Measurements from ENCODE around the gene FAM53C.
"Not testable (repeated sequence)": the region's sequence is repeated elsewhere in the genome, so short reads cannot be mapped to it uniquely, and the experiment has no call there.

FAM53C gene

GRCh38 chr5:138351056-138351455, 13.0 kb downstream of the FAM53C start:
- DNase-seq (ENCODE audit: low read depth in 2 of 2), result no peak

DNA sequence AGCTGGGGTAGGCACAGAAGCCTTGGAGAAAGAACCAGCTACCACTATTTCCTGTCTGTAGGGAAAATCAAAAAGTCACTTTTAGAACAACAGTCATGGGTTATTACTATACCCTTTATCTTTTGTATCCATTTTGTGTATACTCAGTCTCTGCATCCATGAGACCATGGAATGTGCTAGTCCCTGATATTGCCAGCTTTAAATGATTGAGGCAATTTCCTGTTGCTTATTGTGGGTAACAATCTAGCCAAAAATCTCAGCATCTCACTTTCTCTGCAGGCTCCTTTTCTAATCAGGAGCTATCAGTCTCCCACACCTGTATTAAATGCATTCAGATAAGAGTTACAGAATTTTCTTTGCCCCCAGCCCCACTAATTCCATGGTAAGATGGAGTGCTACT, 13.5 kb downstream of the FAM53C start:
- DNase-seq (ENCODE audit: low read depth in 2 of 2), result no peak

- DNase-seq (ENCODE audit: low read depth in 2 of 2), result peak; percentile 85 to 86
Observed at GRCh38 chr5:138352071-138352721, 14.1 kb downstream of the FAM53C start, which contains the start of gene KDM3B. Gene KDM3B (plus strand): TSS chr5:138352685. CDS start chr5:138352796, 111 bp downstream.

DNA sequence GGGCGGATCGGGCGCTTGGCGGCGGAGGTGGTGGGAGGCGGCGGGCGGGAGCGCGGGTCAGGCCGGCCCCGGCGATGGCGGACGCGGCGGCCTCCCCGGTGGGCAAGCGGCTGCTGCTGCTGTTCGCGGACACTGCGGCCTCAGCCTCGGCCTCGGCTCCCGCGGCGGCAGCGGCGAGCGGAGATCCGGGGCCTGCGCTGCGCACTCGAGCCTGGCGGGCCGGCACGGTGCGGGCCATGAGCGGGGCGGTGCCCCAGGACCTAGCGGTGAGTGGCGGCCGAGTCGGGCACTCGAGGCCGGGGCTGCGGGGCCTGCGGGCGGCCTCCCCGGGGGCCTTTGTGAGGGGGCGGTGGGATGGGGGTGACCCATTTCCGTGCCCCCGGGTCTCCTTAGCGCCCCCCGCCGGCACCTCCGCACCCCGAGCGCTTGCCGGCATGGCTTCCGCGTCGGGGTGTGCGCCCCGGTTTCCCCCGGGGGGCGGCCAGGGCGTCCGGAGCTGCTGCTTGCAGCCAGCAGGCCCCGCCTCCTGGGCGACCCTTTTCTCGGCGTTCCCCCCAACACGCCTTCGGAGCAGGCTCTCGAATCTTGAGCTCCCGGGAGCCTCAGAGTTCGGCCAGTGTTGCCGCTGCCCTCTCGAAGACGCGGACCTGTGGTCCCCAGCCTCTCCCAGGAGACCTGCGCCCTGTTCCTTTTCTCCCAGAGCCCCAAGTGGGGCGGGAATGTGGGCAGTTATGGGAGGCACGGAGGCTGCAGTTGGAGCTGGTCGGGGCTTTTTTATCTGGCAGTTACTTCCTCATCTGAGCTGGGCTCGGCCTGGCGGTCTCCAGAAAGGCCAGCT, 14.9 kb downstream of the FAM53C start:
- peak; percentile 62 to 63 for DNase-seq (ENCODE audit: low read depth in 2 of 2)

DNA sequence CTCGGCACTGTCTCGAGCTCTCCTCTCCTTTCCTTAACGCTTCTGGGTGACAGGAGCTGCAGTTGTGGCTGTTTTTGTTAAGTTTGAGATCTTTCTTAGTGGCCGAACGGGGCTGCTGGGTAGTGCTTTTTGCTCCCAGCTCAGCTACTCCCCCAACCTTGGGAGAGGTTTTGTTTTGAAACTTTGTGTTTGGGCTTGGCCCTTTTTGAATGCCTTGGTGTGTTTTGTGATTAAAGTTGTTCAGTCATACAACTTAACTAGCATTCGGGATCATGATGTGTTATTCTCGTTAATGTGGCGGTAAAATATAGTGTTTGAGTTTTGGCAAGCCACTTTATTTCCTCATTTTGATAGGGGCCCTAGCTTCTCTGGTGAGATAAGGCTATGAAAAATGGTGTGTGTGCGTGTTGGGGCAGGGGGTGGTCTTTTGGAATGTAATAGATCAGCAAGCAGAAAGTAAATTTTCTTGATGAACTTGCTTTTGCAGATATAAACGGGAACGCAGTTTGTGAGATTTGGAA, 15.6 kb downstream of the FAM53C start:
- DNase-seq (ENCODE audit: low read depth in 2 of 2), result no peak

DNA sequence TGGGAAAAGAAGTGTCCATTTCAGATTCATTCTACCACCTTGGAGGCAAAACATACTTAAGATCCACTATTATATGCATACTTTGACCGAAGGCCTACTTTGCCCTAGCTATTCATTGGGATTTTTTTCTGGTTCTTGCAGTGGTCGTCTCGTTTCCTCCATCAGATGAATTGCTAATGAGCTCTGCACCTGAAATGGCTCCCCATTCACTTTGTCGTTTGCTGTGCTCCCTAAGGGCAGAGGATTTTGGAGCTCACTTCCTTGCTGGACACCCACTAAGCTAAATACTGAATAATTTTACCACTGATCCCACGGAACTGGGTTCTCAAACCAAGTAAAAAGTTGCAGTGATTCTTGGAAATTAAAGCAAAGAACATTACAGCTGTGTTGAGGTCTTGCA, 16.3 kb downstream of the FAM53C start:
- no peak for DNase-seq (ENCODE audit: low read depth in 2 of 2)

DNA sequence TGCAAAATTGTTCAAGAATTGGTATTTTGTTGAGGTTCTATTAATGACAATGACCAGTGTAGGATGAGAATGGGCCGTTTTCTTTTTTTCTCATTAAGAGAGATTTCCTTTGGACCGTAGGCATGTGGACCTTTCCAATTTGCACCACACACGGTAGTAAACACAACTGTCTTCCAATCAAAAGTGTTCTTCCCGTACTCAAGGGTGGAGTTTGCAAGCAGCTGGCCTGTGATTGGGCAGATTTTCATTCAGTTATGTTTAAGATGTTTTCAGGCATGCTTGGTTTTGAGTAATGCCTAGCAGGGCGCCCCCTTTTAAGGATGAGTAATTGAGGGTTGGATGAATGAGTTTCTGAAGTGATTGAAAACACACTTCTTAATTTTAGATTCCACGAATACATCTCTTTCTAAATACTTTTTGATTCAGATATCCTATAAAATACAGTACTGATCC, 16.9 kb downstream of the FAM53C start:
- DNase-seq (ENCODE audit: low read depth in 2 of 2), result peak in 1 of 2 donors; percentile 33

- no peak for DNase-seq (ENCODE audit: low read depth in 2 of 2)
Observed at GRCh38 chr5:138359621-138360020, 21.6 kb downstream of the FAM53C start.

- DNase-seq (ENCODE audit: low read depth in 2 of 2), result no peak
Observed at GRCh38 chr5:138360941-138361452, 22.9 kb downstream of the FAM53C start.

GRCh38 chr5:138364576-138364975, 26.5 kb downstream of the FAM53C start:
- no peak for DNase-seq (ENCODE audit: low read depth in 2 of 2)

DNA sequence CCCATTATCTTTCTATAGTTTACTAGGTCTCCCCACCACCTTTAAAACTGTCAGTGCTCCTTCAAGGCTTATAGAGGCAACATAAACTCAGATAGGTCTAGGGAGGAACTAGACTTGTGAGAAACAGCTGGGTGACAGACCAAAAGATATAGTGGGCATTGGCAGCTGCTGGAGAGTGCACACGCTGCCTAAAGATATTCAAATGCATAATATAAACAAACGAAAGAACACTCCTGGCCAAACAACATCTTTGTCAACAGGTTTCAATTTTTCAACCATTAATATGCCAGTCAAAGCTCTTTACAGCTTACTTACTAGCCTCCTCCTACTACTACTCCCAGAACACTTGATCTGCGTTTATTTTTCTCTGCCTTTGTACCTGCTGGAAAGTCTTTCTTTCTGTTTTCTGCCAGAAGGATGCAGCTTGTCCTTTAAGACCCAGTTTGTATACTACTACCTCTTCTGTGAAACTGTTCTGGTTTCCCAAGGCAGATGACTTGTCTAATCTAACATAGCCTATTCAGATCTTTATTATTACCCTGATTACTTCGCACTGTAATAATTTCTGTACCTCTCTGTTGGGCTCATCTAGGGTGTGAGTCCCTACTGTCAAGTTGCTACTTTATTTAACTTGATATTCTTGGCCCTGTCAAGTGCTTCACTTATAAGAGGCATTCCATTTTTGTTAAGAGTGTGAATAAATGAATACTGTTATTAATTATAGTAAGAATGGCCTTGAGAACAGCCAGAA, 28.7 kb downstream of the FAM53C start:
- DNase-seq (ENCODE audit: low read depth in 2 of 2), result no peak

- no peak for DNase-seq (ENCODE audit: low read depth in 2 of 2)
Observed at GRCh38 chr5:138369261-138369660, 31.2 kb downstream of the FAM53C start.

- no peak for DNase-seq (ENCODE audit: low read depth in 2 of 2)
Observed at GRCh38 chr5:138369706-138370105, 31.6 kb downstream of the FAM53C start.

DNA sequence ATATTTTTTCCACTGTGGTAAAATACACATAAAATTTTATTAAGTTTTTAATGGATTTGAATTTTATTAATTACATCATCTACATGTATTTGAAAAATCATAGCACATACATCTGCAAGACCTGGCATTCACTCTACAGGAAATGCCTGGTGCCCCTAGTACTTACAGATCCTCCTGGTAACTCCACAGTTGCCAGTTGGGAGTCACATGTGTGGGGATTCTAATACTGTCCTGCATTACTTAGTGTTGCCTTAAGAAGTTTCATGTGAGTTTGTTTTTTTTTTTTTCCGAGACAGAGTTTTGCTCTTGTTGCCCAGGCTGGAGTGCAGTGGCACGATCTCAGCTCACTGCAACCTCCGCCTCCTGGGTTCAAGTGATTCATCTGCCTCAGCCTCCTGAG, 32.5 kb downstream of the FAM53C start:
- no peak for DNase-seq (ENCODE audit: low read depth in 2 of 2)

- DNase-seq (ENCODE audit: low read depth in 2 of 2), result no peak
Observed at GRCh38 chr5:138371454-138371853, 33.4 kb downstream of the FAM53C start.

DNA sequence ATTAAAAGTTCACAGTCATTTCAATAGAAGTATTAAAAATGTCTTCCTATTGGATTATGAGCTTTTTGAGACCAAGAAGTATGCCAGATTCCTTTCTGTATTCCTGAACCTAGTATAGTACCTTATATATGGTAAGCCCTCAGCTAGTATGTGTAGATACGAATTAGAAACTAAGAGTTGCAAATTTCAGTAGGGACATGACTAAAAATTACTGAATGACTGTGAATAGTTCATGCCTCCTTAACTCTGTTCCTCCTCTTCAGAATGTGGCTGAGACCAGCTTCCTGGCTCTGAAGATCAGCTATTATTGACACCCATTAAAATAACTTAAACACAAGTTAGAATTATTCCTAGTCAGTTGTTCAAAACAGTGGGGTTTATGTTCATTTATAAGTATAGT, 34.2 kb downstream of the FAM53C start:
- DNase-seq (ENCODE audit: low read depth in 2 of 2), result no peak

DNA sequence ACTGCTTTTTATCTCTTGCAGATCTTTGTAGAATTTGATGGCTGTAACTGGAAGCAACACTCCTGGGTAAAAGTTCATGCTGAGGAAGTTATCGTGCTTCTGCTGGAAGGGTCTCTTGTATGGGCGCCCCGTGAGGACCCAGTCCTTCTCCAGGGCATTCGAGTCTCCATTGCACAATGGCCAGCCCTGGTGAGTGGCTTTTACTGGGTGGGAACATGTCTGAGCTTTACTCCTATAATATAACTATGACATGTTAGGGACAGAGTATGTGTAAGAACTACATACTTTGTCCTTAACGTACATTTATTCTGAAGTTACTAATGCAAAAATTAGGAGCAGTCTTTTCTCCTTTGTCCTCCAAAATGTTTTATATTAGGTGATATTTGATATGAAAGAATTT, 34.6 kb downstream of the FAM53C start:
- DNase-seq (ENCODE audit: low read depth in 2 of 2), result no peak

DNA sequence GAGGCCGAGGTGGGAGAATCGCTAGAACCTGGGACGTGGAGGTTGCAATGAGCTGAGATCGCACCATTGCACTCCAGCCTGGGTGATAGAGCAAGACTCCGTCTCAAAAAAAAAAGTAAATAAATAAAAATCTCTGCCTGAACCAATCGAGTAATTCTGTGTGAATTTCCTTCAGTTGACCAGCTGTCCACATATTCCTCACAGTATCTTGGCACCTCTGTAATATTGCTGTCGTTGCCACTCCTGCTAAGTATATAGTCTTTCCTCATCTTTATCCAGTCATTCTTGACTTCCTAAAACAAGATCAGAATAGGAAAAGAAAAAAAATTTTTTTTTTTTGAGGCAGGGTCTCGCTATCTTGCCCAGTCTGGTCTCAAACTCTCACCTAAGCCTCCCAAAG, 44.3 kb downstream of the FAM53C start:
- no peak for DNase-seq (ENCODE audit: low read depth in 2 of 2)

DNA sequence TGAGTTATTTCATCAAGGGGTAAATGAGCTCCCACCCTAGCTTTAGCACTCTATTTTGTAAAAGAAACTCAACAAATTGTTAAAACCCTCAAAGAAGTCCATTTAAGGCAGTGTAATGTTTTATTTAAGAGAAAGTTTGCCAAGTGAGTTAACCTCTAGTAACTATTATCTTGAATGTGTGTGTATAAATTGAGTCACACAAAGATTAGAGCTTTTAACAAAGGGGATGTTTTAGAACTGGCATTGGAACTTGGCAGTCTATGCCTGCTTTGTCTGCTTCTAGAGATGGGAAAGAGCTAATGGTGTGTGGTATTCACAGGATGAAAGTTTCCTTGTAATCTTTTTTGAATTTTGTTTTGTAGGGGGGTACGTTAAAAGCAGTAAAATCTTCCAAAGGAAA, 47.6 kb downstream of the FAM53C start:
- no peak for DNase-seq (ENCODE audit: low read depth in 2 of 2)

- DNase-seq (ENCODE audit: low read depth in 2 of 2), result no peak
Observed at GRCh38 chr5:138386290-138386689, 48.2 kb downstream of the FAM53C start.

GRCh38 chr5:138389332-138389731, 51.3 kb downstream of the FAM53C start:
- no peak for DNase-seq (ENCODE audit: low read depth in 2 of 2)

DNA sequence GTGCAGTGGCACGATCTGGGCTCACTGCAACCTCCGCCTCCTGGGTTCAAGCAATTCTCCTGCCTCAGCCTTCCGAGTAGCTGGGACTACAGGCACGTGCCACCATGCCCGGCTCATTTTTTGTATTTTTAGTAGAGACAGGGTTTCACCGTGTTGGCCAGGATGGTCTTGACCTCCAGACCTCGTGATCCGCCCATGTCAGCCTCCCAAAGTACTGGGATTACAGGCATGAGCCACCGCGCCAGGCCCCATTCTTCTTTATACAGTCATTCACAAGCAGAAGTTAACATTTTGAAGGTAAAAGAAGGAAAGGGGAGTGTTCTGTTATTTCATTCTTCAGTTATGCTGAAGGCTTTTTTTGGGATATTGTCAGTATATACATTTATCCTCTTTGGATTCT, 51.8 kb downstream of the FAM53C start:
- DNase-seq (ENCODE audit: low read depth in 2 of 2), result not testable (repeated sequence)
